Kidney epithelial cell (primary cell): Measurements from ENCODE around the gene SCUBE2. TPM values are rescaled to one million over a fixed set of nuclear protein-coding genes. Genes with fewer than 3 reads are reported as not detected.

Experiments used
- DNase-seq: peaks from one replicate; pipeline ENCODE4 v3.0.0-alpha.2; 2010; ENCODE audit warnings: low read depth
- H3K27me3 ChIP-seq: 2 replicates; pipeline ENCODE4 v1.6.0; 2011; ENCODE audit warnings: low read length; ENCODE audit not compliant: control insufficient read depth, insufficient read depth
- H3K36me3 ChIP-seq: 2 replicates; pipeline ENCODE4 v1.5.1; 2011; ENCODE audit warnings: low read length; ENCODE audit not compliant: control insufficient read depth, insufficient read depth
- H3K4me3 ChIP-seq: 2 replicates; pipeline ENCODE4 v1.5.1; 2011; ENCODE audit warnings: low read depth, mild to moderate bottlenecking, control low read depth, low read length
- total RNA-seq: library from RNA; depleted of rRNA; stranded (reverse); fragments of >200 nt; gene quantifications from 2 replicates; pipeline ENCODE4 v1.2.3, GENCODE V29; 2015
- TF ChIP-seq, protein P1 (sequence below): IDR thresholded peaks from 2 replicates; pipeline ENCODE4 v1.5.1; 2011; ENCODE audit warnings: mild to moderate bottlenecking, moderate library complexity, low read length, control low read depth, inconsistent platforms; ENCODE audit not compliant: insufficient read depth, poor library complexity, severe bottlenecking

The SCUBE2 gene
- total RNA-seq, 1 donor from 2014 or later = 1.3 TPM

DNA sequence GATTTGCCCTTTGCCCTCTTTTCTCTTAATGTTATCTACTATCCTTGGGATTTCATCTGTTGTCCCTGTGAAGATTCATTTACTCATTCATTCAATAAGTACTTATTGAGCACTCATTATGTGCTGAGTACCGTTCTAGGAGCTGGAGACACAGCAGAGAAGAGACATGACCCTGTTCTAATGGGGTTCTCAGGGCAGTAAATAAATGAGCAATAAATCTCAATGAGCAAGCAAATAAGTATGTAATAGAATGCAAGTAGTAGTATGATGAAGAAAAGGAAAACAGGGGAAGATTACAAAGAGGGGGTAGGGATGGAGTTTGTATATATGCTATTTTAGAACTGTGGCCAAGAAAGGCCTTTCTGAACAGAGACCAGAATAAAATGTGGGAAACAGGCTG lies 53.4 kb downstream of the SCUBE2 start:
- no peak overlapping the region for H3K4me3 ChIP-seq

DNA sequence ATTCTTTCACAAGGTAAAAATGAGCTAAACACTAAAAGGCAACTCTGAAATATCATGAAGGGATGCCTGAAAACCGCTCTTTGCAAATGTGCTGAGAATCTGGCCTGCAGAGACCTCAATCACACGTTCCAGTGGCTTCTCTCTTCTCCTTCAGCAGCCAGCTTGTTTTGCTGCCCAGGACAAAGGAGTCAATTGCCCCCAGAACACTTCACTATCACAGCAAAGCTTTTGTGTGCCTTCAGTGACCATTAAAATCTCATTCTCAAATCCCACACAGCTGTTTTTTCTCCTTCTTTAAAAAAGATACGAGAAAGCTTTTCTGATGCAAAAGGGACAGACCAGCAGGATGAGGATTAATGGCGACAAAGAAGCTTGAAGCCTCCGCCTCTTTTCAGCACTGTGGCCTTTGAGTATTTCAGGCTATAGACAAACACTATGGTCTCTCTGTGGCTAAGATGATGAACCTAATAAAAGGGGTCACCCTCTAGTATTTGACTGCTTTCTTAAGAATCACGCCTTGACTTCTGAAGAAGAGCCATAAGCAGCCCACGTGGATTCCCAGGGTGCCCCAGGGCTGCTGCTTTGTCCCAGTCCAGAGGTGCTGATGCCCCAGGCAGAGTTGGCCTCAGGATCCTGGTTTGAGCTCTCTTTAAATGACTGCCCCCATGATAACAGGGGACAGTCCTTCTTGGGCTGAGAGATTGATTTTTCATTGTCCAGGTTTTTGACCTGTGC lies 54.2 kb downstream of the SCUBE2 start:
- H3K4me3 ChIP-seq = no peak overlapping the region
- DNase-seq = no peak
- TF ChIP-seq, protein P1, sequence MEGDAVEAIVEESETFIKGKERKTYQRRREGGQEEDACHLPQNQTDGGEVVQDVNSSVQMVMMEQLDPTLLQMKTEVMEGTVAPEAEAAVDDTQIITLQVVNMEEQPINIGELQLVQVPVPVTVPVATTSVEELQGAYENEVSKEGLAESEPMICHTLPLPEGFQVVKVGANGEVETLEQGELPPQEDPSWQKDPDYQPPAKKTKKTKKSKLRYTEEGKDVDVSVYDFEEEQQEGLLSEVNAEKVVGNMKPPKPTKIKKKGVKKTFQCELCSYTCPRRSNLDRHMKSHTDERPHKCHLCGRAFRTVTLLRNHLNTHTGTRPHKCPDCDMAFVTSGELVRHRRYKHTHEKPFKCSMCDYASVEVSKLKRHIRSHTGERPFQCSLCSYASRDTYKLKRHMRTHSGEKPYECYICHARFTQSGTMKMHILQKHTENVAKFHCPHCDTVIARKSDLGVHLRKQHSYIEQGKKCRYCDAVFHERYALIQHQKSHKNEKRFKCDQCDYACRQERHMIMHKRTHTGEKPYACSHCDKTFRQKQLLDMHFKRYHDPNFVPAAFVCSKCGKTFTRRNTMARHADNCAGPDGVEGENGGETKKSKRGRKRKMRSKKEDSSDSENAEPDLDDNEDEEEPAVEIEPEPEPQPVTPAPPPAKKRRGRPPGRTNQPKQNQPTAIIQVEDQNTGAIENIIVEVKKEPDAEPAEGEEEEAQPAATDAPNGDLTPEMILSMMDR = no peak
- H3K36me3 ChIP-seq = no peaks in the 10 kb centered on the region
- H3K27me3 ChIP-seq = peaks cover 4% of the 10 kb centered on the region

More for the DNA sequence above, 53.4 kb downstream of the SCUBE2 start:
- H3K27me3 ChIP-seq = peaks cover 4% of the 10 kb centered on the region
- H3K36me3 ChIP-seq = no peaks in the 10 kb centered on the region
- DNase-seq = no peak
- TF ChIP-seq, protein P1 = no peak

DNA sequence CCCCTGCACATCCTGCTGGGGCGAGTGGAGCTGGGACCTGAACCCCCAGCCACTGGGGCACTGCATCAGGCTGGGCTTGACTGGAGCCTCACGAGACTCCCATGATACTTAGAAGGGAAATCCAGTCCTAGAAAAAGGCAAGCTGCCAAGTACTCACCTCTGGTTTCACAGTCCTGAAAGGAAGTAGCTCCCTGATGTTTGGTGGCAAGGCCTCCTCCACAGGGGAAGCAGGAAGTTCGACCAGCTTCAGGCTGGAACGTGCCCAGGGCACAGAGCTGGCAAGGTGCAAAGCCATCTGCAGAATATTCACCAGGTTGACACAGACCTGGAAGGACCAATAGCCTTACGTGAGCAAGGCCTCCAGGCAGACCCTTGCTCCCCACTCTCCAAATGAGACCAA lies 60.8 kb downstream of the SCUBE2 start:
- no peak overlapping the region for H3K4me3 ChIP-seq
- no peaks in the 10 kb centered on the region for H3K36me3 ChIP-seq
- no peaks in the 10 kb centered on the region for H3K27me3 ChIP-seq
- TF ChIP-seq, protein P1 = no peak
- DNase-seq = no peak

DNA sequence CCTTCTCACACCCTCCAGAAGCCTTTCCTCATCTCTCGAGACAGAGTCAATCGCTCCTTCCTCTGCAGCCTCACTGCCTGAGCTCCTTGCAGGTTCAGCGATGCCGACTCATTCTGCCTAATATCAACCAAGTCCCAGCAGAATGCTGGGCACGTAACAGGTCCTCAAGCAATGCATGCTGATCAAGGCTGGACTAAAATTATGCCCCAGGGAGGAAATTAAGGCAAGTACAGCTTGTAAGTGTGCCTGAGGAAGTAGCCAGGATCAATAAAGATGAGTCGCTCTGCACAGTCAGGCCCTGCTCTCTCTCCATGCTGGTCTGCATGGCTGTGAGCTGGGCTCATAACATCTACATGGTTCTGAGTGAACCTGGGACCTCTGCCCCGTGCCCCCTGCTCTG lies 62.0 kb downstream of the SCUBE2 start:
- TF ChIP-seq, protein P1 = no peak
- Histone ChIP-seq H3K4me3 (no peak overlapping the region), H3K27me3 (no peaks in the 10 kb centered on the region), H3K36me3 (no peaks in the 10 kb centered on the region)
- no peak for DNase-seq

DNA sequence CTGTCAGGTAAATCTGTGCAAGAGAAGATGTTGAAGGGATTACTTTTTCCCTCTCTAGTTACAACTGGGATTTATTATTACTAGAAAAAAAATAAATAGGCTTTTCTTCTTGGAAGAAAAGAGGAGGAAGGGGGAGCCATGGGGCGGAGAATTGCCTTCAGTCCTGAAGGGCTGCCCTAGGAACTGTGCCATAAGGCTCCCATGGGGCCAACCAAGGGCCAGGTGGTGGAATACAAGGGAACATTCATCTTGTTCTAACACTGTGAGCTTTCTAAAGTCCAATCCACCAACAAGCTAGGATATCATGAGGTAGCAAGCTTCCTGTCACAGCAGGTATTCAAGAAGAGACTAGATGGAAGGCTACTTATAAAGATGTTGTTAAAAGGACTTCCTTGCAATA lies 62.8 kb downstream of the SCUBE2 start:
- TF ChIP-seq, protein P1 = no peak
- Histone ChIP-seq H3K36me3 (no peaks in the 10 kb centered on the region), H3K27me3 (no peaks in the 10 kb centered on the region), H3K4me3 (no peak overlapping the region)
- no peak for DNase-seq
